Measurements from ENCODE around the gene TMEM43.

TMEM43 gene

GRCh38 chr3:14169871-14170270, 45.0 kb downstream of the TMEM43 start:
- DNase-seq (no peak), ATAC-seq (replicated peaks) (no peak)
- peaks cover 67% of the 10 kb centered on the region for H3K36me3 Mint-ChIP-seq (ENCODE audit: insufficient read depth)
- no peak overlapping the region for H3K4me3 Mint-ChIP-seq
- peak overlapping the region in 1 of 2 donors; percentile 84 for H3K27ac Mint-ChIP-seq
- H3K4me1 Mint-ChIP-seq (ENCODE audit: low read depth in 2 of 2) = peaks cover 23 to 33% of the 10 kb centered on the region in 2 donors
- no peaks in the 10 kb centered on the region for H3K9me3 Mint-ChIP-seq
- H3K27me3 Mint-ChIP-seq = no peaks in the 10 kb centered on the region

- peaks cover 31 to 40% of the 10 kb centered on the region in 2 donors for H3K4me1 Mint-ChIP-seq (ENCODE audit: low read depth in 2 of 2)
- ATAC-seq (replicated peaks) (no peak), DNase-seq (no peak)
- no peak overlapping the region for H3K4me3 Mint-ChIP-seq
- H3K27me3 Mint-ChIP-seq = no peaks in the 10 kb centered on the region
- no peaks in the 10 kb centered on the region for H3K9me3 Mint-ChIP-seq
- H3K27ac Mint-ChIP-seq = peak overlapping the region in 1 of 2 donors; percentile 84
- peaks cover 61% of the 10 kb centered on the region for H3K36me3 Mint-ChIP-seq (ENCODE audit: insufficient read depth)
These were observed 45.8 kb downstream of the TMEM43 start for GRCh38 chr3:14170531-14171159.

GRCh38 chr3:14172496-14172895, 47.6 kb downstream of the TMEM43 start:
- no peak for ATAC-seq (replicated peaks)
- H3K27me3 Mint-ChIP-seq = no peaks in the 10 kb centered on the region
- DNase-seq = no peak
- H3K4me1 Mint-ChIP-seq (ENCODE audit: low read depth in 2 of 2) = peaks cover 38 to 52% of the 10 kb centered on the region in 2 donors
- H3K9me3 Mint-ChIP-seq = no peaks in the 10 kb centered on the region
- H3K27ac Mint-ChIP-seq = peak overlapping the region; percentile 23 to 54
- peaks cover 56% of the 10 kb centered on the region for H3K36me3 Mint-ChIP-seq (ENCODE audit: insufficient read depth)
- H3K4me3 Mint-ChIP-seq = no peak overlapping the region

GRCh38 chr3:14174483-14174882, 49.6 kb downstream of the TMEM43 start:
- Mint-ChIP-seq H3K4me1 (ENCODE audit: low read depth in 2 of 2) (peaks cover 45 to 63% of the 10 kb centered on the region in 2 donors), H3K4me3 (peak overlapping the region; percentile 26 to 79), H3K27ac (peak overlapping the region; percentile 86 to 100), H3K27me3 (no peaks in the 10 kb centered on the region), H3K36me3 (ENCODE audit: insufficient read depth) (peaks cover 52% of the 10 kb centered on the region), H3K9me3 (no peaks in the 10 kb centered on the region)
- no peak for DNase-seq
- ATAC-seq (replicated peaks) = no peak

GRCh38 chr3:14175383-14176037, 50.7 kb downstream of the TMEM43 start:
- Mint-ChIP-seq H3K4me3 (peak overlapping the region; percentile 51 to 79), H3K9me3 (no peaks in the 10 kb centered on the region), H3K27ac (peak overlapping the region; percentile 86 to 100), H3K4me1 (ENCODE audit: low read depth in 2 of 2) (peaks cover 46 to 69% of the 10 kb centered on the region in 2 donors), H3K36me3 (ENCODE audit: insufficient read depth) (peaks cover 49% of the 10 kb centered on the region), H3K27me3 (no peaks in the 10 kb centered on the region)
- peak; percentile 52 for ATAC-seq (replicated peaks)
- DNase-seq = peak; percentile 60 to 62 (median 60)

GRCh38 chr3:14177580-14178246, 52.9 kb downstream of the TMEM43 start:
- Mint-ChIP-seq H3K27me3 (no peaks in the 10 kb centered on the region), H3K4me1 (ENCODE audit: low read depth in 2 of 2) (peaks cover 41 to 63% of the 10 kb centered on the region in 2 donors), H3K27ac (peak overlapping the region; percentile 98 to 100), H3K4me3 (peak overlapping the region; percentile 87 to 99), H3K9me3 (no peaks in the 10 kb centered on the region), H3K36me3 (ENCODE audit: insufficient read depth) (peaks cover 46% of the 10 kb centered on the region)
- ATAC-seq (replicated peaks) = peak; percentile 3
- no peak for DNase-seq

GRCh38 chr3:14178247-14179113, 53.6 kb downstream of the TMEM43 start, which contains the start of the genes LSM3 and XPC:
Gene LSM3, plus strand, starts transcription at chr3:14178817. Its CDS starts 44 bp downstream, at chr3:14178861.
Gene XPC, minus strand, starts transcription at chr3:14178601. Its CDS starts 33 bp downstream, at chr3:14178568.
- peak; percentile 86 for ATAC-seq (replicated peaks)
- DNase-seq = peak; percentile 97 to 99 (median 99)
- Mint-ChIP-seq H3K27ac (peak within 1 kb of the TSS; percentile 98 to 100), H3K4me1 (ENCODE audit: low read depth in 2 of 2) (peaks cover 38 to 64% of the 10 kb centered on the region in 2 donors), H3K27me3 (no peaks in the 10 kb centered on the region), H3K4me3 (peak within 1 kb of the TSS; percentile 87 to 99), H3K36me3 (ENCODE audit: insufficient read depth) (peaks cover 49% of the 10 kb centered on the region), H3K9me3 (no peaks in the 10 kb centered on the region)

- Mint-ChIP-seq H3K4me1 (ENCODE audit: low read depth in 2 of 2) (peaks cover 38 to 64% of the 10 kb centered on the region in 2 donors), H3K36me3 (ENCODE audit: insufficient read depth) (peaks cover 55% of the 10 kb centered on the region)
- DNase-seq = no peak
These were observed 54.2 kb downstream of the TMEM43 start for GRCh38 chr3:14179114-14179465.

GRCh38 chr3:14179795-14180194, 54.9 kb downstream of the TMEM43 start:
- H3K27ac Mint-ChIP-seq = peak overlapping the region; percentile 98 to 100
- peak overlapping the region; percentile 87 to 99 for H3K4me3 Mint-ChIP-seq
- peaks cover 62% of the 10 kb centered on the region for H3K36me3 Mint-ChIP-seq (ENCODE audit: insufficient read depth)
- H3K27me3 Mint-ChIP-seq = no peaks in the 10 kb centered on the region
- DNase-seq (no peak), ATAC-seq (replicated peaks) (no peak)
- H3K9me3 Mint-ChIP-seq = no peaks in the 10 kb centered on the region
- peaks cover 33 to 62% of the 10 kb centered on the region in 2 donors for H3K4me1 Mint-ChIP-seq (ENCODE audit: low read depth in 2 of 2)

More at GRCh38 chr3:14179114-14179465, 54.2 kb downstream of the TMEM43 start:
- Mint-ChIP-seq H3K4me3 (peak overlapping the region; percentile 87 to 99), H3K27ac (peak overlapping the region; percentile 98 to 100), H3K9me3 (no peaks in the 10 kb centered on the region), H3K27me3 (no peaks in the 10 kb centered on the region)
- ATAC-seq (replicated peaks) = no peak

- DNase-seq (no peak), ATAC-seq (replicated peaks) (no peak)
- Mint-ChIP-seq H3K36me3 (ENCODE audit: insufficient read depth) (peaks cover 67% of the 10 kb centered on the region), H3K9me3 (no peaks in the 10 kb centered on the region), H3K27ac (no peak overlapping the region), H3K4me1 (ENCODE audit: low read depth in 2 of 2) (peaks cover 18 to 48% of the 10 kb centered on the region in 2 donors), H3K27me3 (no peaks in the 10 kb centered on the region), H3K4me3 (no peak overlapping the region)
These were observed 56.4 kb downstream of the TMEM43 start for GRCh38 chr3:14181253-14181652.

- ATAC-seq (replicated peaks) = no peak
- H3K4me1 Mint-ChIP-seq (ENCODE audit: low read depth in 2 of 2) = peaks cover 11 to 38% of the 10 kb centered on the region in 2 donors
- H3K36me3 Mint-ChIP-seq (ENCODE audit: insufficient read depth) = peaks cover 61% of the 10 kb centered on the region
- DNase-seq = no peak
- H3K27ac Mint-ChIP-seq = no peak overlapping the region
- no peaks in the 10 kb centered on the region for H3K27me3 Mint-ChIP-seq
- H3K4me3 Mint-ChIP-seq = no peak overlapping the region
- no peaks in the 10 kb centered on the region for H3K9me3 Mint-ChIP-seq
These were observed 58.2 kb downstream of the TMEM43 start for GRCh38 chr3:14183015-14183577.

GRCh38 chr3:14186854-14187458, 62.1 kb downstream of the TMEM43 start:
- Mint-ChIP-seq H3K9me3 (no peaks in the 10 kb centered on the region), H3K4me3 (no peak overlapping the region), H3K36me3 (ENCODE audit: insufficient read depth) (peaks cover 43% of the 10 kb centered on the region), H3K27ac (no peak overlapping the region), H3K4me1 (ENCODE audit: low read depth in 2 of 2) (peaks cover 31 to 47% of the 10 kb centered on the region in 2 donors), H3K27me3 (no peaks in the 10 kb centered on the region)
- ATAC-seq (replicated peaks) (no peak), DNase-seq (no peak)
